K562 (cell line): Measurements from ENCODE around the gene BLOC1S4. TPM values are rescaled to one million over a fixed set of nuclear protein-coding genes. Genes with fewer than 3 reads are reported as not detected.

Source experiments
- ASH1L ChIP-seq: fragments of 450-650 bp; IDR thresholded peaks from 2 replicates; pipeline ENCODE4 v1.6.1; 2018; ENCODE audit warnings: borderline replicate concordance, mild to moderate bottlenecking, low read depth; ENCODE audit not compliant: partially characterized antibody
- CSDE1 ChIP-seq, 2 experiments: fragments of 450-650 bp; IDR thresholded peaks; 2 replicates each; pipeline ENCODE4 v1.6.1; 2016; ENCODE audit warnings: mild to moderate bottlenecking in 1 of 2
- FIP1L1 ChIP-seq: fragments of 200-400 bp; formaldehyde crosslinking; IDR thresholded peaks from 2 replicates; pipeline ENCODE4 v1.6.1; 2018; ENCODE audit warnings: mild to moderate bottlenecking, low read depth, low read length; ENCODE audit not compliant: poor library complexity, severe bottlenecking
- GTF2E2 ChIP-seq: fragments of 200-800 bp; sonication (Bioruptor generic); IDR thresholded peaks from 2 replicates; pipeline ENCODE4 v1.6.1; 2016; ENCODE audit warnings: missing genetic modification characterization, missing compliant biosample characterization
- NR2C2 ChIP-seq, 2 experiments: fragments of 200-800 bp in 1 of 2; sonication (Bioruptor generic) in 1 of 2; sonication (generic) in 1 of 2; formaldehyde crosslinking in 1 of 2; IDR thresholded peaks; 2 replicates each; pipeline versions ENCODE4 v1.6.1 to v1.8.0; 2016 to 2022; ENCODE audit warnings: mild to moderate bottlenecking in 1 of 2, missing compliant biosample characterization in 1 of 2, missing genetic modification characterization in 1 of 2, missing genetic modification reagents in 1 of 2
- TAF7 ChIP-seq: fragments of 450-650 bp; IDR thresholded peaks from 2 replicates; pipeline ENCODE4 v1.6.1; 2016; ENCODE audit warnings: missing genetic modification characterization, missing compliant biosample characterization
- ZNF217 ChIP-seq: sonication (generic); formaldehyde crosslinking; IDR thresholded peaks from 2 replicates; pipeline ENCODE4 v1.8.0; 2022; ENCODE audit warnings: mild to moderate bottlenecking, missing genetic modification reagents
- polyA plus RNA-seq, 8 experiments: library from polyadenylated mRNA; depleted of rRNA in 4 of 8; stranded (reverse) in 5 of 8; unstranded in 3 of 8; fragments of >200 nt; fragmentation: Nextera tagmentation in 2 of 8; fragmentation: Illumina TruSeq in 1 of 8; extraction: Ambion mirVana in 2 of 8; extraction: Trizol in 1 of 8; gene quantifications; 2 replicates each; pipeline versions ENCODE4 v1.2.1 to v1.2.3, GENCODE V29; 2011 to 2014; ENCODE audit warnings: inconsistent platforms in 1 of 8, missing spikeins in 1 of 8
- total RNA-seq, 7 experiments: library from RNA; depleted of rRNA in 6 of 7; stranded (reverse); fragments of >200 nt in 6 of 7; fragmentation: Illumina TruSeq in 2 of 7; extraction: Trizol in 2 of 7; gene quantifications; 2 replicates each; pipeline versions ENCODE4 v1.2.1 to v1.2.3, GENCODE V29; 2011 to 2021; ENCODE audit warnings: low replicate concordance in 1 of 7
- TF ChIP-seq, protein P1 (sequence below): sonication (generic); formaldehyde crosslinking; IDR thresholded peaks from 2 replicates; pipeline ENCODE4 v1.4.0; 2020; ENCODE audit warnings: mild to moderate bottlenecking, missing genetic modification reagents
- TF ChIP-seq, protein P2 (sequence below): sonication (generic); formaldehyde crosslinking; IDR thresholded peaks from 2 replicates; pipeline ENCODE4 v1.9.0; 2022; ENCODE audit warnings: mild to moderate bottlenecking, missing genetic modification reagents
- TF ChIP-seq, protein P3 (sequence below): fragments of 450-650 bp; formaldehyde crosslinking; conservative IDR thresholded peaks from 2 replicates; pipeline ENCODE4 v1.4.0; 2022; ENCODE audit warnings: mild to moderate bottlenecking, missing genetic modification characterization
- TF ChIP-seq, protein P4 (sequence below): fragments of 450-650 bp; IDR thresholded peaks from 2 replicates; pipeline ENCODE4 v1.6.1; 2017; ENCODE audit warnings: antibody characterized with exemption
- TF ChIP-seq, protein P5 (sequence below): fragments of 450-650 bp; formaldehyde crosslinking; IDR thresholded peaks from 2 replicates; pipeline ENCODE4 v1.4.0; 2020; ENCODE audit warnings: mild to moderate bottlenecking, moderate library complexity
- TF ChIP-seq, protein P6 (sequence below): sonication (generic); formaldehyde crosslinking; IDR thresholded peaks from 2 replicates; pipeline ENCODE4 v1.8.0; 2023; ENCODE audit warnings: mild to moderate bottlenecking, missing genetic modification reagents

BLOC1S4 gene
- total and polyA plus RNA-seq, 9 of the 15 experiments (the other 6 are each of a cell fraction or from before 2014, with no cell fraction given) = 3.1 to 31.6 (median 11.2) TPM

DNA sequence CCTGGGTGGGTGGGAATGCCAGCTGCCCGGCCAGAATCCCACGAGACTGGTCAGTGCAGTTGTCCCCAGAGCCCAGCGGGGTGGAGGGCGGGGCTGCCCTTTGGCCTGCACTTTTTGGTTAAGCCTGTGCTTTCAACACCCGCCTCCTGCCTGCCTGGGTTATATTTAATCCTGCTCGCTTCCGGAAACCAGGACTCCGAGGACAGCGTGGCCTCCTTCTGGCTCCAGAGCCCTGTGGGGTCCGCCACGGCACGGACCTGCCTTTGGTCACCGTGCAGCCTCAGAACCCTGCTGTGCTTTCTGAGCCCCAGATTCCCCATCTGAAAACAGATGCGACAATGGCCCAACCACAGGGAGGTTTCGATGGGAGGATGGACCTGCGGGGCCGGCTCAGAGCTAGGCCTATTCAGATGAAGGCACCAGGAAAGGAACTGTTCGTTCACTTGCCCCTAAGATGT lies 37.2 kb downstream of the BLOC1S4 start (continued):
- TF ChIP-seq, protein P1, sequence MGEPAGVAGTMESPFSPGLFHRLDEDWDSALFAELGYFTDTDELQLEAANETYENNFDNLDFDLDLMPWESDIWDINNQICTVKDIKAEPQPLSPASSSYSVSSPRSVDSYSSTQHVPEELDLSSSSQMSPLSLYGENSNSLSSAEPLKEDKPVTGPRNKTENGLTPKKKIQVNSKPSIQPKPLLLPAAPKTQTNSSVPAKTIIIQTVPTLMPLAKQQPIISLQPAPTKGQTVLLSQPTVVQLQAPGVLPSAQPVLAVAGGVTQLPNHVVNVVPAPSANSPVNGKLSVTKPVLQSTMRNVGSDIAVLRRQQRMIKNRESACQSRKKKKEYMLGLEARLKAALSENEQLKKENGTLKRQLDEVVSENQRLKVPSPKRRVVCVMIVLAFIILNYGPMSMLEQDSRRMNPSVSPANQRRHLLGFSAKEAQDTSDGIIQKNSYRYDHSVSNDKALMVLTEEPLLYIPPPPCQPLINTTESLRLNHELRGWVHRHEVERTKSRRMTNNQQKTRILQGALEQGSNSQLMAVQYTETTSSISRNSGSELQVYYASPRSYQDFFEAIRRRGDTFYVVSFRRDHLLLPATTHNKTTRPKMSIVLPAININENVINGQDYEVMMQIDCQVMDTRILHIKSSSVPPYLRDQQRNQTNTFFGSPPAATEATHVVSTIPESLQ = no peak
- TF ChIP-seq, protein P2, sequence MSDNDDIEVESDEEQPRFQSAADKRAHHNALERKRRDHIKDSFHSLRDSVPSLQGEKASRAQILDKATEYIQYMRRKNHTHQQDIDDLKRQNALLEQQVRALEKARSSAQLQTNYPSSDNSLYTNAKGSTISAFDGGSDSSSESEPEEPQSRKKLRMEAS (CRISPR knock-in tag) = peak; percentile 87
- TF ChIP-seq NR2C2 (CRISPR knock-in tag; IDR thresholded peaks at IDR 0.05) = no peak
- TF ChIP-seq NR2C2 (tag; IDR thresholded peaks at IDR 0.05) = peak; percentile 88
- TF ChIP-seq ZNF217 (CRISPR knock-in tag) = no peak
- TF ChIP-seq GTF2E2 (tag) = no peak
- TF ChIP-seq FIP1L1 = no peak
- TF ChIP-seq TAF7 (tag) = 0 out of 2 replicates have a peak, but pooled peaks have one; percentile 44
- TF ChIP-seq, protein P3, sequence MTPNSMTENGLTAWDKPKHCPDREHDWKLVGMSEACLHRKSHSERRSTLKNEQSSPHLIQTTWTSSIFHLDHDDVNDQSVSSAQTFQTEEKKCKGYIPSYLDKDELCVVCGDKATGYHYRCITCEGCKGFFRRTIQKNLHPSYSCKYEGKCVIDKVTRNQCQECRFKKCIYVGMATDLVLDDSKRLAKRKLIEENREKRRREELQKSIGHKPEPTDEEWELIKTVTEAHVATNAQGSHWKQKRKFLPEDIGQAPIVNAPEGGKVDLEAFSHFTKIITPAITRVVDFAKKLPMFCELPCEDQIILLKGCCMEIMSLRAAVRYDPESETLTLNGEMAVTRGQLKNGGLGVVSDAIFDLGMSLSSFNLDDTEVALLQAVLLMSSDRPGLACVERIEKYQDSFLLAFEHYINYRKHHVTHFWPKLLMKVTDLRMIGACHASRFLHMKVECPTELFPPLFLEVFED (CRISPR knock-in tag) = no peak
- no peak for TF ChIP-seq CSDE1 (IDR thresholded peaks at IDR 0.05)
- TF ChIP-seq, protein P4, sequence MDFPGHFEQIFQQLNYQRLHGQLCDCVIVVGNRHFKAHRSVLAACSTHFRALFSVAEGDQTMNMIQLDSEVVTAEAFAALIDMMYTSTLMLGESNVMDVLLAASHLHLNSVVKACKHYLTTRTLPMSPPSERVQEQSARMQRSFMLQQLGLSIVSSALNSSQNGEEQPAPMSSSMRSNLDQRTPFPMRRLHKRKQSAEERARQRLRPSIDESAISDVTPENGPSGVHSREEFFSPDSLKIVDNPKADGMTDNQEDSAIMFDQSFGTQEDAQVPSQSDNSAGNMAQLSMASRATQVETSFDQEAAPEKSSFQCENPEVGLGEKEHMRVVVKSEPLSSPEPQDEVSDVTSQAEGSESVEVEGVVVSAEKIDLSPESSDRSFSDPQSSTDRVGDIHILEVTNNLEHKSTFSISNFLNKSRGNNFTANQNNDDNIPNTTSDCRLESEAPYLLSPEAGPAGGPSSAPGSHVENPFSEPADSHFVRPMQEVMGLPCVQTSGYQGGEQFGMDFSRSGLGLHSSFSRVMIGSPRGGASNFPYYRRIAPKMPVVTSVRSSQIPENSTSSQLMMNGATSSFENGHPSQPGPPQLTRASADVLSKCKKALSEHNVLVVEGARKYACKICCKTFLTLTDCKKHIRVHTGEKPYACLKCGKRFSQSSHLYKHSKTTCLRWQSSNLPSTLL = 0 out of 2 replicates have a peak, but pooled peaks have one; percentile 36
- no peak for TF ChIP-seq ASH1L
- TF ChIP-seq, protein P5, sequence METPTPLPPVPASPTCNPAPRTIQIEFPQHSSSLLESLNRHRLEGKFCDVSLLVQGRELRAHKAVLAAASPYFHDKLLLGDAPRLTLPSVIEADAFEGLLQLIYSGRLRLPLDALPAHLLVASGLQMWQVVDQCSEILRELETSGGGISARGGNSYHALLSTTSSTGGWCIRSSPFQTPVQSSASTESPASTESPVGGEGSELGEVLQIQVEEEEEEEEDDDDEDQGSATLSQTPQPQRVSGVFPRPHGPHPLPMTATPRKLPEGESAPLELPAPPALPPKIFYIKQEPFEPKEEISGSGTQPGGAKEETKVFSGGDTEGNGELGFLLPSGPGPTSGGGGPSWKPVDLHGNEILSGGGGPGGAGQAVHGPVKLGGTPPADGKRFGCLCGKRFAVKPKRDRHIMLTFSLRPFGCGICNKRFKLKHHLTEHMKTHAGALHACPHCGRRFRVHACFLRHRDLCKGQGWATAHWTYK (CRISPR knock-in tag) = no peak
- TF ChIP-seq, protein P6, sequence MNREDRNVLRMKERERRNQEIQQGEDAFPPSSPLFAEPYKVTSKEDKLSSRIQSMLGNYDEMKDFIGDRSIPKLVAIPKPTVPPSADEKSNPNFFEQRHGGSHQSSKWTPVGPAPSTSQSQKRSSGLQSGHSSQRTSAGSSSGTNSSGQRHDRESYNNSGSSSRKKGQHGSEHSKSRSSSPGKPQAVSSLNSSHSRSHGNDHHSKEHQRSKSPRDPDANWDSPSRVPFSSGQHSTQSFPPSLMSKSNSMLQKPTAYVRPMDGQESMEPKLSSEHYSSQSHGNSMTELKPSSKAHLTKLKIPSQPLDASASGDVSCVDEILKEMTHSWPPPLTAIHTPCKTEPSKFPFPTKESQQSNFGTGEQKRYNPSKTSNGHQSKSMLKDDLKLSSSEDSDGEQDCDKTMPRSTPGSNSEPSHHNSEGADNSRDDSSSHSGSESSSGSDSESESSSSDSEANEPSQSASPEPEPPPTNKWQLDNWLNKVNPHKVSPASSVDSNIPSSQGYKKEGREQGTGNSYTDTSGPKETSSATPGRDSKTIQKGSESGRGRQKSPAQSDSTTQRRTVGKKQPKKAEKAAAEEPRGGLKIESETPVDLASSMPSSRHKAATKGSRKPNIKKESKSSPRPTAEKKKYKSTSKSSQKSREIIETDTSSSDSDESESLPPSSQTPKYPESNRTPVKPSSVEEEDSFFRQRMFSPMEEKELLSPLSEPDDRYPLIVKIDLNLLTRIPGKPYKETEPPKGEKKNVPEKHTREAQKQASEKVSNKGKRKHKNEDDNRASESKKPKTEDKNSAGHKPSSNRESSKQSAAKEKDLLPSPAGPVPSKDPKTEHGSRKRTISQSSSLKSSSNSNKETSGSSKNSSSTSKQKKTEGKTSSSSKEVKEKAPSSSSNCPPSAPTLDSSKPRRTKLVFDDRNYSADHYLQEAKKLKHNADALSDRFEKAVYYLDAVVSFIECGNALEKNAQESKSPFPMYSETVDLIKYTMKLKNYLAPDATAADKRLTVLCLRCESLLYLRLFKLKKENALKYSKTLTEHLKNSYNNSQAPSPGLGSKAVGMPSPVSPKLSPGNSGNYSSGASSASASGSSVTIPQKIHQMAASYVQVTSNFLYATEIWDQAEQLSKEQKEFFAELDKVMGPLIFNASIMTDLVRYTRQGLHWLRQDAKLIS (CRISPR knock-in tag) = no peak
